SHP77 (cell line): Measurements from ENCODE around the gene TSPAN4.

ENCODE experiments used
- DNase-seq, 2 experiments: peaks; one replicate each; lab custom pipeline; 2025; lab: John Stamatoyannopoulos, UW

TSPAN4 gene

DNA sequence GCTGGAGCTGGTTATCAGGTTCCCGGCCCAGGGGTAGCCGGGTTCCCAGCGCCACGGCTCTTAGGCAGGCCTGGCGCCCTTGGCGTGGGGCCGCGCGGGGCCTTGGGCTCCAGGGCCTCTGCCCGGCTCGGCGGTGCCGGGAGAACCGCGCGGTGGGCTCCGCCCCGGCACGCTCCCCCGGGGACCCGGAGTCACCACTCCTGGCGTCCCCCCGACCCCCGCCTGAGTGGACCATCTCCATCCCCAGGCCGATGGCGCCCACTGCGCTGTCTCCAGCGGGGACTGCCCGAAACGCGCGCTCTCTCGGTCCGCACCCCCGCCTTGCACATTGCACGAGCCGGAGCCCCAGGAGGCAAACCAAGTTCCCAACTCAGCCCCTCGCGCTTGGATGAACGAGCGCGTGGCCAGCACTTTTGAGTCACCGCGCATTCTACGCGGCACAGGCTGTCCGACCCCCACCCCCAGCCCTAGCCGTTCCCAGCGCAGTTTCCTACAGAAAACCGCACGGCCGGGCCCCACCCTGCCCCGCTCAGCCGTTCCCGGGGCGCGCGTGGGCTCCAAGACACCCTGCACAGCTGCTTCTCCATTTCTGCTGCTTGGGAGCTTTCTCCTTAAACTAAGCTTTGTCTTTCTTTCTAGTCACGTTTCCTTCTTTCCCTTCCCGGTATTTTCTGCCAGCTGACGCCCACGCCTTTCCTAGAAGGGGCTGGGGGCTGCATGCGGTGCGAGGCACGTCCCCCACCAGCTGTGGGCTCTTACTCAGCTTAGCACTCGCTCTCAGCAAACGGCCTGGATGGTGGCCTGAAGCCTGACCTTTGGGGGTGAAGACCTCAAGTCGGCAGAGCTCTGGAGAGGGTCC is 68.6 kb downstream of the TSPAN4 start:
- no peak for DNase-seq

- no peak for DNase-seq
Measured at GRCh38 chr11:911890-912219, 69.2 kb downstream of the TSPAN4 start.

GRCh38 chr11:912266-912665 is 69.6 kb downstream of the TSPAN4 start:
- DNase-seq: no peak

- DNase-seq: no peak
Measured at GRCh38 chr11:913043-913442, 70.4 kb downstream of the TSPAN4 start.

DNA sequence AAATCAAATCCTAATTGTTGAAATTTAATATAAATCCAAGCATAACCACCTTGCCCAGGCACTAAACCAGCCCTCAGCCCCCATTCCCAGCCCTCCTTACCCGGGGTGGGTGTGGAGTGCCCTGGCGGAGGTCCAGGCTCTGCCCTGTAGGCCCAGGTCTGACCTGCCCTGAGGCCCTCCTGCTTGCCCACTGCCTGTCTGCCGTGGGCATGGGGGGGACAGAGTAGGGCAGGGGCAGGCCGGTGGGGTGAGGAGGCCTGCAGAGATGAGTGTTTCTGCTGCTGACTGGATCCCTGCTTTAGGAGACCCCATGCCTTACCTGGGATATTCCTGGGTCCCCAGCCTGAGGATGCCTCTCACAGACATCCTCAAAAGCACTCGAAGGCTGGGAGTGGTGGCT is 71.6 kb downstream of the TSPAN4 start:
- no peak for DNase-seq

GRCh38 chr11:914747-915501 is 72.3 kb downstream of the TSPAN4 start:
- no peak for DNase-seq
